Ascending aorta (tissue), 2 donors: ENCODE measurements around the gene CHRM4. TPM values are rescaled to one million over a fixed set of nuclear protein-coding genes. Genes with fewer than 3 reads are reported as not detected.
"Not testable (repeated sequence)": the region's sequence is repeated elsewhere in the genome, so short reads cannot be mapped to it uniquely, and the experiment has no call there.

Experiments
- DNase-seq, 2 donors: peaks; one replicate each; pipeline ENCODE4 v3.0.0-alpha.2; 2019; ENCODE audit warnings: low spot score in 2 of 2
- H3K27ac ChIP-seq, 2 donors: fragments of 200-600 bp; sonication (generic); one replicate each; pipeline ENCODE4 v1.5.1; 2016 to 2017; ENCODE audit warnings: mild to moderate bottlenecking in 1 of 2
- H3K27me3 ChIP-seq: fragments of 200-600 bp; sonication (generic); one replicate; pipeline ENCODE4 v1.5.1; 2017
- H3K36me3 ChIP-seq, 2 donors: fragments of 200-600 bp; sonication (generic); one replicate each; pipeline ENCODE4 v1.5.1; 2016
- H3K4me1 ChIP-seq, 2 donors: fragments of 200-600 bp; sonication (generic); one replicate each; pipeline ENCODE4 v1.5.1; 2016 to 2017; ENCODE audit warnings: mild to moderate bottlenecking in 1 of 2
- H3K4me3 ChIP-seq, 2 donors: fragments of 200-600 bp; sonication (generic); one replicate each; pipeline ENCODE4 v1.5.1; 2016 to 2017; ENCODE audit warnings: mild to moderate bottlenecking in 1 of 2
- H3K9me3 ChIP-seq, 2 donors: fragments of 200-600 bp; sonication (generic); one replicate each; pipeline ENCODE4 v1.5.1; 2016
- CTCF ChIP-seq, 3 experiments: fragments of 200-600 bp in 2 of 3; fragments of 450-650 bp in 1 of 3; sonication (generic) in 2 of 3; IDR thresholded peaks; one replicate each; pipeline ENCODE4 v1.5.1; 2016 to 2019; ENCODE audit warnings: antibody characterized with exemption in 3 of 3, mild to moderate bottlenecking in 1 of 3, moderate library complexity in 1 of 3
- intact Hi-C: fragments of 100-400 bp; cut with DNase I; formaldehyde crosslinking; loops from one replicate; pipeline ENCODE4 v1.15.1; 2023
- total RNA-seq: library from RNA; depleted of rRNA; stranded (reverse); fragments of >200 nt; gene quantifications from one replicate; pipeline ENCODE4 v1.1.0, GENCODE V29; 2016

CHRM4 gene
- total RNA-seq, 1 donor from 2014 or later: not detected

- no peaks in the 10 kb centered on the region for H3K27me3 ChIP-seq
- H3K36me3 ChIP-seq: peaks cover 54 to 59% of the 10 kb centered on the region in 2 donors
- DNase-seq: no peak
- H3K4me1 ChIP-seq: no peaks in the 10 kb centered on the region
- H3K9me3 ChIP-seq: no peaks in the 10 kb centered on the region
- TF ChIP-seq CTCF (IDR thresholded peaks at IDR 0.05): no peak
- intact Hi-C loops: no loop called here
- H3K27ac ChIP-seq: no peak overlapping the region
- H3K4me3 ChIP-seq: no peak overlapping the region
These were observed 17.5 kb downstream of the CHRM4 start for GRCh38 chr11:46373787-46374740.

GRCh38 chr11:46372501-46372900, 19.1 kb downstream of the CHRM4 start:
- DNase-seq, H3K4me1 ChIP-seq, intact Hi-C loops, H3K27me3 ChIP-seq, H3K27ac ChIP-seq, H3K4me3 ChIP-seq, H3K9me3 ChIP-seq: not testable (repeated sequence)
- H3K36me3 ChIP-seq: peaks cover 54 to 65% of the 10 kb centered on the region in 2 donors

- Histone ChIP-seq H3K4me1 (peaks cover 4 to 5% of the 10 kb centered on the region in 2 donors), H3K36me3 (peaks cover 53 to 61% of the 10 kb centered on the region in 2 donors)
- intact Hi-C loops: no loop called here
These were observed 19.5 kb downstream of the CHRM4 start for GRCh38 chr11:46372086-46372485.

DNA sequence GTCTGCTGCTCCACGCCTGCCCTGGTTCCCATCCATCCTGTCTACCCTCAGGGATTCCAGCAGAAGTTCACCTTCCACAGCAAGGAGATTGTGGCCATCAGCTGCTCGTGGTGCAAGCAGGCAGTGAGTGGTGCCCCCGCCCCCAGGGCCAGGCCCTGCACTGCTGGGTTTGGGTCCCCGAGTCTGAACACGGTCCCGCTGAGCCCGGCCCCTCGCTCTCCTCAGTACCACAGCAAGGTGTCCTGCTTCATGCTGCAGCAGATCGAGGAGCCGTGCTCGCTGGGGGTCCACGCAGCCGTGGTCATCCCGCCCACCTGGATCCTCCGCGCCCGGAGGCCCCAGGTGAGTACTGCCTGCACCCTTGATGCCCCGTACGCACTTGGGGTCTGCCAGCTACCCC, 20.3 kb downstream of the CHRM4 start:
- H3K9me3 ChIP-seq, H3K27ac ChIP-seq, H3K27me3 ChIP-seq, intact Hi-C loops, DNase-seq, H3K4me3 ChIP-seq, H3K4me1 ChIP-seq: not testable (repeated sequence)
- H3K36me3 ChIP-seq: peaks cover 45 to 53% of the 10 kb centered on the region in 2 donors

More at GRCh38 chr11:46372086-46372485, 19.5 kb downstream of the CHRM4 start:
- TF ChIP-seq CTCF (IDR thresholded peaks at IDR 0.05): no peak
- Histone ChIP-seq H3K4me3 (no peak overlapping the region), H3K9me3 (no peaks in the 10 kb centered on the region), H3K27ac (no peak overlapping the region), H3K27me3 (no peaks in the 10 kb centered on the region)
- no peak for DNase-seq

DNA sequence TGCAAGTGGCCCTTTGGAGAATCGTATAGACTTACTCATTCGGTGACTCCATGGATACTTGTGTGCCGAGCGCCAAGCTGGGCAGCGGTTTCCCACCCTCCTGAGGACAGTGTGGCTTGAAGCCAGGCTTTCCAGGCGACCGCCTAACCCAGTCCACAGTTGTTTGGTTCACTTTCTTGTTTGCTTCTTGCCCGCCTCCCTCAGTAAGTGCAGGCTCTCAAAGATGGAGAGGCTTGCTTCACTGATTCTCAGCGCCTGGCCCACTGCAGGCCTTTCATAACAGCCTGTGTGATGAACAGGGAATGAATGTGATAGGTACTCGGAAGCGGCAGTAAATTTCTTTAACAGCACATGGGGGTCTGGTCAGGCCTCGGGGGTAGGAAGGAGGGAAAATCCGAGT, 21.3 kb downstream of the CHRM4 start:
- H3K4me3 ChIP-seq: no peak overlapping the region
- no peaks in the 10 kb centered on the region for H3K9me3 ChIP-seq
- intact Hi-C loops: no loop called here
- H3K36me3 ChIP-seq: peaks cover 35 to 43% of the 10 kb centered on the region in 2 donors
- TF ChIP-seq CTCF (IDR thresholded peaks at IDR 0.05): no peak
- H3K4me1 ChIP-seq: peaks cover 5 to 6% of the 10 kb centered on the region in 2 donors
- DNase-seq: no peak
- no peak overlapping the region for H3K27ac ChIP-seq
- H3K27me3 ChIP-seq: no peaks in the 10 kb centered on the region

GRCh38 chr11:46369458-46370152, 22.0 kb downstream of the CHRM4 start:
- Histone ChIP-seq H3K4me1 (peaks cover 5 to 6% of the 10 kb centered on the region in 2 donors), H3K27ac (no peak overlapping the region), H3K9me3 (no peaks in the 10 kb centered on the region), H3K4me3 (no peak overlapping the region), H3K36me3 (peaks cover 28 to 37% of the 10 kb centered on the region in 2 donors), H3K27me3 (no peaks in the 10 kb centered on the region)
- no peak for DNase-seq
- intact Hi-C loops: no loop called here
- TF ChIP-seq CTCF (IDR thresholded peaks at IDR 0.05): peak; percentile 32 to 73 (median 56)
